HG03460 (cell line): ENCODE results near the gene DAPK2.
A peak's percentile ranks its signal among the peaks of the same experiment; 100 is the strongest.
"Not testable (repeated sequence)": the region's sequence is repeated elsewhere in the genome, so short reads cannot be mapped to it uniquely, and the experiment has no call there.

Experiments
- ATAC-seq: cut with Tn5 transposase; IDR thresholded peaks from one replicate; pipeline ENCODE4 v1.9.1; 2021; ENCODE audit not compliant: unreplicated experiment

DAPK2 gene

DNA sequence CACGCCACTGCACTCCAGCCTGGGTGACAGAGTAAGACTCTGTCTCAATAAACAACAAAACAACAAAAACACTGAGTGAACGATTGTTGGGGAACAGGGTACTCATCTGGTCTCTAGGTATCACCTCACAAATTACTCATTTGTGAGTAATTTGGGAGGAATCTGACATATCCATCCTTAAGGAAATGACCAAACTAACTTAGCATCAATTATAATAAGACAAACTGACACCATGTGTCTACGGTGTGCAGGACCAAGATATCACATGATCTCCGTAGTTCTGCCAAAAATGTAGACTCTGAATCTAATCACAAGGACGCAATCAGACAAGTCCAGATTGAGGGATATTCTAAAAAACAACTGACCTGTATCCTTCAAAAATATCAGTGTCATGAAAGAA lies 12.0 kb upstream of the DAPK2 start:
- ATAC-seq = no peak

DNA sequence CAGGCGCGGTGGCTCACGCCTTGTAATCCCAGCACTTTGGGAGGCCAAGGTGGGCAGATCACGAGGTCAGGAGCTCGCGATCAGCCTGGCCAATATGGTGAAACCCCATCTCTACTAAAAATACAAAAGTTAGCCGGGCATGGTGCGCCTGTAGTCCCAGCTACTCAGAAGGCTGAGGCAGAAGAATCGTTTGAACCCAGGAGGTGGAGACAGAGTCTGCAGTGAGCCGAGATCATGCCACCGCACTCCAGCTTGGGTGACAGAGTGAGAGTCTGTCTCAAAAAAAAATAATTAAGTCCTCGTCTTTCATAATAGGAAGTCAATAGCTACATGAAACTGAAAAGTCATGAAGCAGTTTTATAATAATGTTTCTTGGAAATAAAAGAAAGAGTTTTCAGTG lies 7.4 kb upstream of the DAPK2 start:
- not testable (repeated sequence) for ATAC-seq

- no peak for ATAC-seq
Observed at GRCh38 chr15:64052925-64053491, 6.7 kb upstream of the DAPK2 start.

GRCh38 chr15:64051407-64052259 lies 5.3 kb upstream of the DAPK2 start:
- no peak for ATAC-seq

GRCh38 chr15:64051093-64051402 lies 4.8 kb upstream of the DAPK2 start:
- no peak for ATAC-seq

DNA sequence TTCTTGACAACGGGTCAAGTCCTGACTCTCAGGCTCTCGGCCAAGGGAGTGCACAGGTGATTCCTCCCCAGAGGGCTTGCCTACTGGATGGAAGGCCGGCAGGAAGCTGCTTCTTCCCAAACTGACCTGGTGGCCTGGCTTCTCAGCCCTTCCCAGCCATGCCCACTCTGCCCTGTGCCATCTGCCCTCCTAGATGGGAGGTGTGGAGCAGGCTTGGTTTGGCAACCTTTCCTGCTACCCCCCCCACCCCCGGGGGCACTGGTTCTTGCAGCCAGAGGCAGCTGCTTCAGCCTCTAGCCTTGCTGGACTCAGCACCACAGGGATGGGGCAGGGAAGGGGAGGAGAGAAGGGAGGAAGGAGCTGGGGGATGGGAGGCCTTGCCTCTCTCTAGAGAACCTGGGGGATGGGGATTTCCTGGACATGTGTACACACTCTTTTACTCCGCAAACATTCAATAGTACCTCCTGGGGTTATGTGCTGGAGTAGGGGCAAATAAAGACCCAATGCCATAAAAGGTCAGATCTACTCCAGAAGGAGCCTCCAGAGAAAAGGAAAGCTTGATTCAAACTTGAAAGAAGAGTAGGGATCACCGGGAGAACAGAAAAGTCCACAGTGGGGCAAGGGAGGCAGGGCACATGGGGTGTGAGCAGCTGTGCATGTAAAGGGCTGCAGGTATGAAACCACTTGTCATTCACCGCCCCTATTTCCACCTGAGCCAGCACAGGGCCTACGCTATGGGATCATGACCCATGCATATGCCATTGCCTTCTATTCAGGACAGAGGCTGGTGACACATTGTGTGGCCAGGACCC lies 4.2 kb upstream of the DAPK2 start:
- no peak for ATAC-seq

DNA sequence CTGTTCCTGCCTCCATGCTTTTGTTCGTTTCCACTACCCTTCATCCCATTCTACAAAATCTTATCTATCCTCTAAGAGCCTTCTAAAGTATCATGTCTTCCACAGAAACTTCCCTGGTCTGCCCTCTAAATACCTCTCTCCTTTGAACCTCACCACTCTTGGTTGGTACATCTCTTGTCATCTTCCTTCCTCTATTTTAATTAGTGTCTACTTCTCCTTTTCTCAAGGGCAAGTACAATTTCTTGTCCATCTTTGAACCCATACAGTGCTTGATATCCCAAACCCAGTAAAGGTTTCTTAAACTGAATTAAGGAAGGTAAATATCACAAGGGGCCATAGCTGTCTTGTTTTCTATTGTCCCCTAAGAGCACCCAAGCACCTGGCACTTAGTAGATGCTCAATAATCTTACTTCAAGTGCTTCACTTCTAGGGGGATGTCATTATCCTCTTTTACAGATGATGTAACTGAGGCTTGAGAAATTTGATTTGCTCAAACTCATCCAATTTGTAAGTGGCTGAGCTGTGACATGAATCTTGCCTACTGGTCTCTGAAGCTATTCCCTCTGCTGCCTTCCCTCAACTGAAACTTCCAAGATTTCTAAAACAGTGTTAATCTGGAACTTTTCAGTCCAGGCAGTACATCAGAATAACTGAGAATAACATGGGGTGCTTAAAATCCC lies 2.6 kb upstream of the DAPK2 start:
- ATAC-seq = no peak

GRCh38 chr15:64045774-64046420 lies 388 bp downstream of the DAPK2 start:
- no peak for ATAC-seq

DNA sequence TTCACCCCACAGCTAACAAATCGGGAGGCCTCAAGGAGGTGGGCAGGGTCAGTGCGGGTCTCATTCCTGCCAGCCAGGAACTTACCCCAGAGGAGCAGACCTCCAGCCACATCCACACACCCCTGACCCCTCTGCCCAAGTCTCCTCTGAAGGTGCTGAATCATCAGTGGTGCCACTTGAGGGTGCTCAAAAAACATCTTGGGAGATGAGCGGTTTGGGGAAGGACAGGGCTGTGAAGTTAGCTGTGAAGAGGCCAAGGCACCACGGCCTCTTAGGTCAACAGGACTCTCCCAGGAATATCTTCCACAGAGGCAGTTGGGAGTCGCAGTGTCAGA lies 1.2 kb downstream of the DAPK2 start:
- no peak for ATAC-seq

DNA sequence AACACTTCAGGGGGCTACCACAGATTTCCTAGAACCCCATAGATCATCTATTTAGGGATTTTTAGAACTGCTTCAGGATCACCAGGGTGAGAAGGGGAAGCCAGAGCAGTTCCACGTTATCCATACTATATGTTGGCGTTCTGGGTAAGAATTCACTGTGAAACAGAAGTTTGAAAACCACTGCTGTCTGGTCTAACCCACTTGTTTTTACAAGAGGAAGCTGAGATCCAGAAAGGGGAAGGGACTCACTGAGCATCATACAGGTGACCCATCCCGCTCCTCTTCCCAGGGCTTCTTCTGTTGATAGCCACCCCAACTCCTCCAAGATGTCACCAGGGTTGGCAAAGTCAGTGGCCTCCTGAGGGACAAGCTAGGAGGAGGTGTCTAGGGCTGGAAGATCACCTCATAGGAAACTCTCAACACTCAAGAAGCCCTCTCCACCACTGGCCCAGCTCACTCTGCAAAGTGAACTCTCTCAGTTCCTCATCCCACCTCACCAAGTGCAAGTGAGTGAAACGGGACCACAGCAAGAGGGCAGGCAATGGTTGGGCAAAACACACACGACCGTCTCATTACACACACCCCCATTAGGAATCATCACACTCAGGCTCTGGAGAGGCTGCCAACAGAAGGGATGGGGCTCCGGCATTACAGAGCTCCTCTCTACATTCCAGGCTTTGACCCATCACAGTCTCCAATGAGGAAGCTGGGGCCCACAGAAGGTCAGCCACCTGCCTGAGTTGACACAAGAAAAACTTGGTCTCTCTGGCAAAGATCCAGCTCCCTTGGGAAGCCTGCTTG lies 1.8 kb downstream of the DAPK2 start:
- peak; percentile 46 for ATAC-seq

DNA sequence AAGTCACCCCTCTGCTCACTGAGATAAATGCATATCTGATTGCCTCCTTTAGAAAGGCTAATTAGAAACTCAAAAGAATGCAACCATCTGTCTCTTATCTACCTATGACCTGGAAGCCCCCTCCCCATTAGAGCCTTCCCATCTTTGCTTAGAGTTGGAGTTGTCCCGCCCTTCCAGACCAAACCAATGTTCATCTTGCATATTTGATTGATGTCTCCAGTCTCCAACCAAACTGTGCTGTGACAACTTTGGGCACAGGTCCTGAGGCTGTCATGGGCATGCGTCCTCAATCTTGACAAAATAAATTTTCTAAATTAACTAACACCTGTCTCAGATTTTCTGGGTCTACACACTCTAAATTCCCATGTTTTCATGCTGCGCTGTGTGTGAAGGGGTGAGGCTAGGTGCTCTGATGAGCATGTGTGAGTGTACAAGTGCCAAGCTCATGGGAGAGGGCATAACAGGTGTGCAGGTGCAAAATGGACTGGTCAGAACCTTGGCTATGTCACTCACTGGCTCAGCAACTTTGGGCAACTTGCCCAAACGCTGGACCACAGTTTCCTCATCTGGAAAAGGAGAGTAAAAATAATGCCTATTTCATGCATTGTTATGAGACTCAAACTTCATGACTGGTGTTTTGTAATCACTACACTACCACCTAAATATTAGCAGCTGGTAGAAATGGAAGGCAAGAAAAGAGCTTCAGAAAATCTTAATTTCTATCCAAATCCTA lies 7.2 kb downstream of the DAPK2 start:
- no peak for ATAC-seq

- ATAC-seq = no peak
Observed at GRCh38 chr15:64037966-64038365, 8.3 kb downstream of the DAPK2 start.

GRCh38 chr15:64037116-64037515 lies 9.2 kb downstream of the DAPK2 start:
- no peak for ATAC-seq

DNA sequence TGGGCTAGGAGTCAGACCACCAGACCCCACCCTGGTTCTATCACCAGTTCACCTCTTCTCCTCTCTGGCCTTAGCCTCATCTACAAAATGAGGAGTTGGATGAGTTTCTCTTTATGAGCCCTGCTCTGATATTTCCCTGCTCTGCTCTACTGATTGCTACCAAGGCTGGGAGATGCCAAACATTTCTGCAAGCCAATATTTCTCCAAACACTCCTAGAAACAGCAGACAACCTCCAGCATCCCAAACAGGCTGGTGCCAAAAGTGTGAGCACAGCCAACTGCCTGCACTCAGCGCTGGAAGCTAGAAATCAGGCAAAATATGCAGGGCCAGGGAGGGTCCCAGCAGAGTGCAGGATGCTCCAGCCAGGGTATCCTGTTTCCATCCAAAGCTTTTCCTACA lies 10.8 kb downstream of the DAPK2 start:
- no peak for ATAC-seq

DNA sequence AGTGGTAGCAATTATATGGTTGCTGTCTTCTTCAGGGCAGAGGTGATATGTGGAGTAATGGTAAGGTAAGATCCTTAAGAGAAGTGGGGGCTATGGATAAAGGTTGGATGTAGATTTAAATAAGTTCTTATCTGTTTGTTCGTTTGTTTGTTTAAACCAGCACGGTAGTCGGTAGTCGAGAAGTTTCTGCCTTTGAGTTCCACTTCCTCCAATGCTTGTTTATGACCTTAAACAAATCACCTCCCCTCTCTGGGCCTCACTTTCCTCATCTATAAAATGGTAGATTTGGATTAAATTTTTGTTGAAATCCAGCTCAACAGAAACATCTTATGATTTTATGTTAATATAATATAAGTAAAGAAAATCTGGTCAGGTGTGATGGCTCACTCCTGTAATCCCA lies 11.8 kb downstream of the DAPK2 start:
- no peak for ATAC-seq

GRCh38 chr15:64032329-64032728 lies 14.0 kb downstream of the DAPK2 start:
- no peak for ATAC-seq

- no peak for ATAC-seq
Observed at GRCh38 chr15:64030123-64030522, 16.2 kb downstream of the DAPK2 start.

DNA sequence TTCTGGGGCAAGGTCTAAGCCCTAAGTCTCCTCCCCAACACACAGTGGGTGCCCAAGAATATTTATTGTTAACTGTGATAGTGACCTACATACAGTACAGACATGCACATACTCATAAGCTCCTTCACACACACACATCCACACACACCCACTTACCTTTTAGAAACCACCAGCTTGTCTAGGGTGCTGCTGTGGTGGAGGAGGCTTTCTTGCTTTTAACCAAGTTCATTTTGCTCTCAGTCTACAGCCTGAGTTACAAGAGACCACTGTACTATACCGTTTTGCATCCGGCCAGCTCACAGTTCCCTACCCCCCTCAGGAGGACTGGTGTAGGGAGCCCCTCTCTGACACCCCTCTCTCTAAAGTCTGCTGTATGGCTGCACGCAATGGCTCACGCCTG lies 16.7 kb downstream of the DAPK2 start:
- no peak for ATAC-seq

- no peak for ATAC-seq
Observed at GRCh38 chr15:64029110-64029509, 17.2 kb downstream of the DAPK2 start.

DNA sequence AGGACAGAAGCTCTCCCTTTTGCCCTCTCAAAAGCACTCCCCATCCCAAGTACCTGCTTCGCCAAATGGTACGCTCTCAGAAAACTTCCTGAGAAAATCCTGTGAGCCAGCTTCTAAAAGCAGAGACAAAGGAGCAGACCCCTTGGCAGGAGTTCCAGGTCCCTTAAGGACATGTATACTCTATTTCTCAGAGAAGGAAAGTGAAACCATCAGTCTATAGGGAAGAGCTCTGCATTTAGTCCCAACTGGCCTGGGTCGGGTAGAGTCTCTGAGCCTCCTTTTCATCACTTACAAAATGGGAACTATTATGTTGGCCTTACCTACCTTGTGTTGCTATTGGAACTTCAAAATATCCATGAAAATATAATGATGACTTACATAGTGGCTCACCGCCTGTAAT lies 19.7 kb downstream of the DAPK2 start:
- no peak for ATAC-seq
